ENCODE results near the gene COL21A1.

Gene COL21A1

DNA sequence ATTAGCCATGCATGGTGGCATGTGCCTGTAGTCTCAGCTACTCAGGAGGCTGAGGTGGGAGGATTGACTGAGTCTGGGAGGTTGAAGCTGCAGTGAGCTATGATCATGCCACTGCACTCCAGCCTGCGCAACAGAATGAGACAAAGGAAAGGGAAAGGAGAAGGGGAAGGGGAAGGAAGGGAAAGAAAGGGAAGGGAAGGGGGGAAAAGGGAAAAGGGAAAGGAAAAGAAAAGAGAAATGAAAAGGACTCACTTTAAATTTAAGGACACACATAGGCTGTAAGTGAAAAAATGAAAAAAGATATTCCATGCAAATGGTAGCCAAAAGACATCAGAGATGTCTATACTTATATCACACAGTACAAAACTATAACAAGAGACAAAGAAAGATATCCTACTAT, 74.2 kb downstream of the COL21A1 start:
- DNase-seq, result no peak

DNA sequence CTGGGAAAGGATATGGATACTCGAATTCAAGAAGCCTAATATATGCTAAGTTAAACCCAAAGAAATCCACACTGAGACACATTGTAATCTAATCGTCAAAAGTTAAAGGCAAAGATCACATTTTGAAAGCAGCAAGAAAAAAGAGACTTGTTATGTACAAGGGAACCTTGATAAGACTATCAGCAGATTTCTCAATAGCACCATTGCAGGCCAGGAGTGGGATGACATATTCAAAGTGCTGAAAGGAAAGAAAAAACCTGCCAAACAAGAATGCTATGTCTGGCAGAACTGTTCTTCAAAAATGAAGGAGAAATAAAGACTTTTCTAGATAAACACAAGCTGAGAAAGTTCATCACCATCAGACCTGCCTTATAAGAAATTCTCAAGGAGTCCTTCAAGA, 75.2 kb downstream of the COL21A1 start:
- DNase-seq, result no peak

DNA sequence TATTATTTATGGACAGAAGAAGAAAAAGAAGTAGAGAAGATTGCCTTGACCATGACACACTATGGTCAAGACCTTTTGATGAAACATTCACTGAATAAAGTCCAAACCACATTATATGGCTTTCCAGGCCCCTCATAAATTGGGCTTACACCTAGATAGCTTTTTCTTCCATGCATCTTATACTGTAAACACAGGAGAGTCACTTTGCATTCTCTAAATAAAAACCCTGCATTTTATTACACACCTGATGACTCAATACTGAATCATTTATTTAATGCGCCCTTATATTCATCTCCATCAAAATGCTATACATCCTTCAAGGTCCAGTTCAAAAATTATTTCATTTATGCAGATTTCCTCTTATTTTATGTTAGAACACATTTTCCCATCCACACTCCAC, 78.0 kb downstream of the COL21A1 start:
- DNase-seq, result no peak

DNA sequence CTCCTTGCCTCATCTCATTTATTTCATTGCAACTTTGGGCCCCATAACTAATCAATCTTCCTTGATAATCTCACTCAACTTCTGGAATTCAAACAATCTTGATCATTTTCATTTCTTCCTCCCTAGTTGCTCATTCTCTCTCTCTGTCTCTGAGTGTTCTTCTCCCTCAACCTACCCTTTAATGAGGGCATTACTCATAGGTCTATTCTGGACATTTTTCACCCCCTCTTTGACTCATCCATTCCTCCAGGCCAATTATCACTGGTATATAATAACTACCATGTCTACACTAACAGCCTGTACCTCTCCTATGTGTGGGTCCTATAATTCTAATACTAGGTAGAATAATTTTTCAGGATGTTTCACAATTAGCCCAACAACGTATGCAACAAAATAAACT, 78.8 kb downstream of the COL21A1 start:
- no peak for DNase-seq

DNA sequence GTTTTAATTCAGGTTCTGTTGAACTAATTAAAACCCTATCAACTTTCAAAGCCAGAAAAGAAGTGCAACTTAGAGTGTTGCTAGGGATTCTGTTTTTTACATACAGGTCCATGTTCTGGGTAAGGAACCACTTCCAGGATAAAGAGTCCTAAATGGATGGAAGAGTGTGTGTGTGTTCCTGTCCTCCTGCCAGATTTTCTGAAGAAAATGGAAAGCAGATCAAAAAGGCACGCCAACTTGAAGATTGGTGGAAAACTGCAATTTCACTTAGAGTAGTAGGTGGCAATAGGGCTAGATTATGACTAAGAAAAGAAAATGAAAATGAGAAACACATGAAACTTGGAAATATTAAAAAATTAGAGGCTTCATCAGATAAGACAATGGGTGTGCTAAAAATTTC, 85.3 kb downstream of the COL21A1 start:
- DNase-seq, result no peak

DNA sequence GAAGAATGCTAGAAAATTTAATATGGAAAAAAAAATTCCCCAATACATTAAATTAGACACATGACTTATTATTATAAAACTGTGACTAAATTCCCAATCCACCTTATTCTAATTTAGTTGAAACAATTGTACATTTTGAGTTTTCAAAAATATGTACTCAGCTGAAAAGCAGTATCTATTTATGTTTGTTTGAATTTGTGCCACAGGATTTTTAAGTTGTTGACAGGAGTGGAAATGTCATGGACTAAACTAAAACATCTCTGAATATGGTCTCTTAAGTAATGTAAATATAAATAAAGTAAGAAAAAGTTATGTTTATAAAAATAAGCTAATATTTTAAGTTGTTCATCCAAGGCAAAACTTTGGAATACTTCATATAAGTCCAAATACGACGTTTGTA, 86.9 kb downstream of the COL21A1 start:
- DNase-seq, result no peak

DNA sequence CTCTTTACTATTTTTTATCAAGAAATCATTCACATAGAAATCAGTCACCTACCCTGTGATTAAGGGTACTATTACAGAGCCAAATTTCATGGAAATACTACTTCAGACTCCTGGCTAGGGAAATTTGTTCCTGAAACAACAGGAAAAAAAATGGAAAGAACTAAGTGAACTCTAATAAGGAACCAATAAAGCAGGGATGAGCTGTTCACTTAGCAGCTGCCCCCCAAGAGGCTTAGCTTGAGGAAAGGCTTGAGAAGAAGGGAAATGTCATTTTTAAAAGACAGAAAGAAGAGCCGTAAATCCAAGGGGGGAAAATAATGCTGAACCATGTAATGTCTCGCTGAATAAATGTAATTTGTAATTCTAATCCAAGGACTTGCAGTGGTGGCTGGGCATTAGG, 88.8 kb downstream of the COL21A1 start:
- DNase-seq, result no peak

DNA sequence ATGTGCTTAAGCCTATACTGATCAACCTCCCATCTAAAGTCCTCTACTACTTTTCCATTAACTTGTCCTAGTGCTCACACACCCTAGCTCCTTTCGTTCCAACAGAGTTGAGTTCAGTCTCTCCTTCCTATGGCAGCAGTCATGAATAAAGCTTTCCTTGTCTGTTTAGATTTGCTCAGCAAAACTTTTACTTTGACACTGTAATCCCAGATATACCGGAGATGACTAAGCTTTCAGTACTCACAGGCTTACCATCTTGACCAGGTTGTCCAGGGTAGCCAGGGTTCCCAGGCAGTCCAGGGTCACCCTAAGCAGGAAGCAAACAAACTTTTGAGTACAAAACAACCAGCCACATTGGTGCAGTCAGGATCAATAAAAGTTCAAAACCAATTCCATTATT, 90.7 kb downstream of the COL21A1 start:
- no peak for DNase-seq

DNA sequence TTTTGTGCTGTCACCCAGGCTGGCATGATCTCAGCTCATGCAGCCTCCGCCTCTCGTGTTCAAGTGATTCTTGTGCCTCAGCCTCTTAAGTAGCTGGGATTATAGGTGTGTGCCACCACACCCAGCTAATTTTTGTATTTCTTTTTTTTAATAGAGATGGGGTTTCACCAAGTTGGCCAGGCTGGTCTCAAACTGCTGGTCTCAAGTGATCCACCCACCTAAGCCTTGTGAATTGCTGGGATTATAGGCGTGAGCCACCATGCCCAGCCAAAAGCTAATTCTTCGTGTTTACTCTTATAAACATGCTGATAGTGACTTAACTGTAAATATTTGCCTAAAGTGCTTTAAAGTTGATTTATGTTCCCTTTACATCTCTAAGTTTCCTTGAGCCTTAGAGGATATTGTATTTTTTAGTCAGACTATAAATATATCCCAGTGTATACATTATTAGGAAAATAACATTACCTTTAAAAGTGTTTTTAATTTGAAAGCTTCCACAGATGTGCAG, 91.7 kb downstream of the COL21A1 start:
- no peak for DNase-seq

DNA sequence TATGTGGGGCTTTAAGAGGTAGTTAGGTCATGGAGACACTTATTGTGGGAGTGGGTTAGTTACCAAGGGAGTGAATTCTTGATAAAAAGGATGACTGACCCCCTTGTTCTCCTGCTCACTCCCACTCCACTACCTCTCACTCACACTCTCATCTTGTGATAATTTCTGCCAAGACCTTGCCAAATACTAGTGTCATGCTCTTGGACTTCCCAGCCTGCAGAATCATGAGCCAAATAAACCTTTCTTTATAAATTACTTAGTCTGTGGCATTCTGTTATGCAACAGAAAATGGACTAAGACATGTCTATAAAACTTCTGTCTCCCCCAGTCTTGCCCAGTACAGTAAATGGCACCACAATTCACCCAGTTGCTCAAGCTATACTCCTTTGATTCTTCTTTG, 93.3 kb downstream of the COL21A1 start:
- no peak for DNase-seq

DNA sequence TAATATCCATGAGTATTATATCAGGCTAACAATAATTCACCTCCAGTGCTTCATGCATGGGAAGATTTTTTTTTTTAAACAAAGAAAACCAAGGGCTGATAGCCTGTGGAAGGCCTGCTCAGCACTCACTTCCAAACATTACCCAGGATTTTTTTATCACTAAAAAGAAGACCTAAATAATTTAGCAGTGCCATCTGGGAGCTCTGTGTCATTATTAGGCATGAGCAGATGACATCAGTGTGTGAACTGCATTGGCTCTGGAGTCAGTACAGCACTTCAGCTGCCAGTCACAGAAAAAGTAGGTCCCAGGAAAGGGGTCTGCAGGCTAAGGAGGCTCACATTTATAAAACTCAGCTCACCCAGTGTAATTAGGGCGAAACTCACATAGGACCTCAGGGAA, 94.8 kb downstream of the COL21A1 start:
- no peak for DNase-seq

DNA sequence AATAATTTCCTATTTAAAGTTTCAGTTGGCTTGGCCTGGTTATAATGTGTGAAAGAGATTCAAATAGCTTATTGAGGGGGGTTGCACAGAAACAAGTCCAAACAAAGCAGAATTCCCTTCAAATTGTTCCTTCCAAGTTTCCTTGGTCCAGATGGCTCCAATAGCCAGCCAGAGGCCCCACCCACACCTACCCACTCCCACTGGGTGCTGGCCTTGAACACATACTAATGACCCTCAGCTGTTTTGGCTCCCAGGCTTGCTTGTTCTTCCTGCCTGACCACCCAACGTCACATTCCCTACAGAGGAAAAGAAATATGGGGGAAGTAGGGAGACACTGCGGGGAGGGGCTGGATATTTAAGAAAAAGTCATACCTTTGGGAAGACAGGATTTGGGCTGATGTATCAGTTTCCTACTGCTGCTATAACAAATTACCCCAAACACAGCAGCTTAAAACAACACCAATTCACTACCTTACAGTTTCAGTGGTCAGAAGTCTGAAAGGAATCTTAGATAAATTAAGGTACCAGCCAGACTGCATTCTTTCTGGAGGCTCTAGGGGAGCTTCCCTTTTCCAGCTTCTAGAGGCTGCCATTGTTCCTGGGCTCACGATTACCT, 95.7 kb downstream of the COL21A1 start:
- no peak for DNase-seq

DNA sequence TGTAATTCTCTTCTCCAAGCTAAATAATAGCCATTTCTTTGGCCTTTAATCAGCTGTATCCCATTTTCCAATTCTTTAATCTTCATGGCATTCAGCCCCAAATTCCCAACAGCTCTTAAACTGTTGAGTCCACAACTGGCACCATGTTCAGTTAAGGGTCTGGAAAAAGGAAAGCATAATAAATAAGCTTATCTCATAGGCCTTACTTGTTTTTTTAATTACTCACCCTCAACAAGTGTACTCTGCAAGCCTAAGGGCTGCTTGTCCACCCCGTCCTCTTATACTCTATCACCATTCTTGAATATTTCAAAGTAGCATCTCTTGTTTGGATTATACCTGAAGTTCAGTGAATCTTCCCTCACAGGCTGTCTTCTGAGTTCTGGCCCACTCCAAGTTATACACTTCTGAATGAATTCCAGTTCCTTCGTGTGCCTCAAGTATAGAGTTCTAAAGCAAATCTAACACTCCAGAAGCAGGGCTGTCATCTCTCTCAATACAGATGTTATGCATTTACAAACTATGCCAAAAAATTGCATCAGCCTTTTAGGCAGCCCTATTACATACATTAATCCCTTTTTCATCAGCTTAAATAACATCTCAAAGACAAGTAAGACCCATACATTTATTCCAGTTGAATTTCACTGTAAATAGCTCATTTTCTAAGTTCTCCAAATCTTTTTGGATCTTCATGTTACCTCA, 98.7 kb downstream of the COL21A1 start:
- DNase-seq, result no peak

DNA sequence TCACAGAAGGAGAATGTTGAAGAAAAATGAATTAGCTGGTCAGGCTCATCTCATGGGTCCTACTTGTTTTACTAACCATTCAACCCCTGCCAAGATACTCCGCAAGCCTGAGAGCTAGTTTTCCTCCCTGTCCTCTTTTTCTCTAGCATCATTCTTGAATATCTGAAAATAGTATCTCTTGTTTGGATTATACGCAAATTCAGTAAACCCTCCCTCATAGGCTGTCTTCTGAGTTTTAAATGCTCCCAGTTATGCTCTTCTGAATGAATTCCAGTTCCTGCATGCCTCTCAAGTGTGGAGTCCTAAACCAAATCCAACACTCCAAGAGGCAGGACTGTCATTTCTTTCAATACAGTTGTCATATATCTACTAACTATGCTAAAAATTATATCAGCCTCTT, 99.6 kb downstream of the COL21A1 start:
- DNase-seq, result no peak

DNA sequence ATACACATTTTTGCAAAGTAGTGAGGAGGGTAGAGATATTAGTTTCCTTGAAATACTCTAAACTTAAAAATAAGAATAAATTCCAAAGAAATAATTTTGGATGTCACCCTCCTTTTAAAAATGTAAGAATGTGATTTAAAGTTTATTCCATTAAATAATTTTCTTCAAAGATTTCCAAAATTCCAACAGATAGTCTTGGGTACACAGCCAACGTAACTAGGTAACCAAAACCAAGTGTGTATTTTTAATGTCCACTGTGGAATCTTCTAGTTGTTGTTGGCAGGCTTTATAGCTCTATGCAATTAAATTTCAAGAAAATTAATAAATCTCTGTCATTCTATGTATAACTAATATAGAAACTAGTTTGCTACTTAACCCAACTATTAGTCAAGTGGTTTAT, 101.3 kb downstream of the COL21A1 start:
- DNase-seq, result no peak

DNA sequence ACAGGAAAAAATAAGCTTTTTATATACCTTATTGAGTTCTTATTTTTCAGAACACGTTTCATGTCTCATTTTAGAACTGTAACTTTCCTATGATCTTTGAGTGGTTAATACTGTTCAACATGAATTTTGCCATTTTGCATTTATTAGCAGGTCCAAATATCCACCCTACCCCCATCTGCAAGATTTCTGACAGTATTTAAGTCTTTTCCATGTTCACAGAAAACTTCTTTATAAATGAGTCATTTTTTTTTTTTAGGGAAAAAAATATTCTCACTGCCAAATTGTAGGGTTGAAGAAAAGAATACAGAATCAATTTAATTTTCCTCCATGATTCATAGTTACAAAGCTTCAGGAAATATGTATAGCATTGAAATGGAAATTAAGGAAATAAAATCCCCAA, 101.8 kb downstream of the COL21A1 start:
- DNase-seq, result no peak

DNA sequence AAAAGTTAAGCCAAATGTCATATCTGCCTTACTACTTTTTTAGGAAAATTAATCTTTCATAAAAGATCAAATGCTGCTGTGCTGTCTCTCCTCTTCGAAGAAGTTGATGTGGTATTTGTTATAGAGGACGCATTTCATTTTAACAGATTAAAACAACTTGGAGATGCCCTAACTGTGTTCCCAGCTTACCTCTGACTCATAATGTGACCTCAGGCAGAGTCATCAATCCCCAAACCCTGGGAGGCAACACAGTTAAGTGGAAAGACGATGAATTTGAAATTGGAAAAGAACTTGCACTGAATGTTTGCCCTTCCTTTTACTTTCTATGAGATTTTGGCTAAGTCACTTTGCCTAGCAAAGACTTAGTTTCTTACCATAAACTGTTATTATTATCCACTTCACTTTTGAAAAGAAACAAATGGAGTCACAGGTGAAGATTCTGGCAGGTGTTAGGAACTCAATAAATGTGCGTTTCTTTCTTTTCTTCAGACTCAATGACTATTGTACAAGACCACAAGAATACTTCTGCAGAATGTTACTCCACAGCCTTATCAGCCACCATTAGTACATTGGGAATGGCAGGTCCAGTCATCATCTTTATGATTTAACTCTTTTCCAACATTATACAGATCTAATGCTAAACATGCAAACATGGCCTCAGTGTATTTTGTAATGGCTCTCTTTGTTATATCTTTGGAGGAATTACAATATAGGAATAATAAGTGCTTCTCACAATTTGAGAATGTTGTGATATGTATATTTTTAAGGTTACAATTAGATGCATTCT, 102.6 kb downstream of the COL21A1 start:
- no peak for DNase-seq

DNA sequence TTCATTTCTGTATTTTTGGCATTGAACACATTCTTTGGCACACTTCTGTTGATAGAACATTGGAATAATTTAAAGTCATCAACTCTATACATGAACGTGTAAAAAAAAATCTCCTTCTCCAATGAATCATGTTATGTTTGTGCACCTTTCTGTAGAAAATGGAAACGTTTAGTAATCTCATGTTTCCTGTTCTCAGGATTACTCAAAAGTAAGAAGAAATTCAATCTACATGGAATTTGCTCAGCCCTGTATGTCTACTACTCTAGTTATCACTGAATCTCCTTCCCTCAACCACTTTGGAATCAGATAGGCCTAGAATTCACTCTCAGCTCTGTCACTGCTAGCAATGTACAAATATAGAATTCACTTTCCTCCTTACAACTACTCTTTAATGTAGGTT, 103.6 kb downstream of the COL21A1 start:
- no peak for DNase-seq

DNA sequence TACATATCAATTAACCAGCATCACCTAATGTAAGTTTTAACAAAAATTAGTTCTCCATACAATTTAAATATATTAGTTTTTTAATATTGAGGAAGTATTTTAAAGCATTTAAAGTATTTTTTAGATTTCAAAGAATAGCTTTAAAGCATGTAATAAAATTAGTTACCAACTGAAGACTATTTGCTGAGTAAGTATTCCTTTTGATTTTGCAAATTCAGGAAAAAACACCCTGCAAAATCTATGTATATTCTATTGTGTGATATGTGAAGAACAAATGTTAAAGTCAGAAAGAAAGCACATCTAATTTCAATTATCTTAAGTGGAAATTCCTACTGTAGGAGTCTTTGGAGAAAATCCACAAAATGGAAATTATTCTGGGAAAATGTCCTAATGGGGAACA, 107.3 kb downstream of the COL21A1 start:
- no peak for DNase-seq

DNA sequence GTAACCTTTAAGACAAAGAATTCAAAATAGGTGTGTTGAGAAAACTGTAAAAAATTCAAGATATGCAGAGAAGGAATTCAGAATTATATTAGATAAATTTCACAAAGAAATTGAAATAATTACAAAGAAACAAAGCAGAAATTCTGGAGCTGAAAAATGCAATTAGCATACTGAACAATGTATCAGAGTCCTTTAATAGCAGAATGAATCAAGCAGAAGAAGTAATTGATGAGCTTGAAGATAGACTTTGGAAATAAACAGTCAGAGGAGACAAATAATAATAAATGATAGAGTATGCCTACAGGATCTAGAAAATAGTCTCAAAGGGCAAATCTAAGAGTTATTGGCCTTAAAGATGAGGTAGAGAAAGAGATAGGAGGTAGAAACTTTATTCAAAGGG, 131.7 kb downstream of the COL21A1 start:
- no peak for DNase-seq

DNA sequence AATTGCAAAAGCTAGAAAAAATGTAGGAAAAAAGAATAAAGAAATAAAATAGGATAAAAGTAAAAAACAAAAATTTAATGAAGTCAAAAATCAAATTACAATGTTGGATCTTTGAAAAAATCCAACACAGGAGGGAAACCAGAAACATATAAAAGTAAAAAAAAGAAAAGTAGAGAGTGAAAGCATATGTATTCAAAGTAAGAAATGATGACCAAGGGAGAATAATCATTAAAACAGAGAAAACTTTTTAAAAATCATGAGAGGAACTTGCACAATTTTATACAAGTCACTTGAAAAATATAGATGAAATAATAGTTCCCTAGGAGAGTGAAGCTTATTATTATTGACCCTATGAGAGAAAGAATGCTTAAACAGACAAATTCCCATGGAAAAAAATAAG, 138.2 kb downstream of the COL21A1 start:
- DNase-seq, result no peak

DNA sequence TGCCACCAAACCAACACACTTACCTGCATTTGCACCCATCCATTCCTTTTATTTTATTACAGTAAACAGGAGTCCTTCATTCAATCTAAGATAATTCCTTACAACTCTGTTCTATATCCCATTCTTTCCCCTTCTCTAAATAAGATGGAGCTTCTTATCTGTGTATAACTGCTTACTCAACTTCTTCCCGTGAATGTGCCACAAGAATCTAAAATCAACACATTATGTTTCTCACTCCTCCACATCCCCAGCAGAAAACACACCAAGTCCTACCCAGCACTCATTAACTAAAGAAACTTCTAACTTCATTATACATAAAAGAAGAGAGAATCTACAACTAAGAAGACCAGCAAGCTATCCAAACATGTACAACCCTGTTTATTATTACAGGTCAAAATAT, 141.1 kb downstream of the COL21A1 start:
- DNase-seq, result no peak

DNA sequence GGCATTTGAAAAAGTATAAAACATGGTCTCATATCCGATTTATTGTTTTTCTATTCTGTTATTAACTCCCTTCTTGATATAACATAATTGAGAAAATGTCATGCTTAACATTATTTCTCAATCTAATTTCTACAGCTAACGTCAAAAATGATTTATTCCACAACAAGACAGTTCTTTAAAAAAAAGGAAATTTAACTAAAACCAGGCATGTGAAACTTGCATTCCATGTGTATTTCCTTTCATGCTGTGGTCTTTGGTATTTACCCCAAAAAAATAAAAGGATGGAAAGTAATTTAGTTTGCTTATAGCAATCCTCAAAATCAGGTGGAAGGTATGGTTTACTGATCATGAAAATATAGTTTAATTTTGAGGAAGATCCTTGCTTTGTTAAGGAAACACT, 142.8 kb downstream of the COL21A1 start:
- DNase-seq, result no peak

DNA sequence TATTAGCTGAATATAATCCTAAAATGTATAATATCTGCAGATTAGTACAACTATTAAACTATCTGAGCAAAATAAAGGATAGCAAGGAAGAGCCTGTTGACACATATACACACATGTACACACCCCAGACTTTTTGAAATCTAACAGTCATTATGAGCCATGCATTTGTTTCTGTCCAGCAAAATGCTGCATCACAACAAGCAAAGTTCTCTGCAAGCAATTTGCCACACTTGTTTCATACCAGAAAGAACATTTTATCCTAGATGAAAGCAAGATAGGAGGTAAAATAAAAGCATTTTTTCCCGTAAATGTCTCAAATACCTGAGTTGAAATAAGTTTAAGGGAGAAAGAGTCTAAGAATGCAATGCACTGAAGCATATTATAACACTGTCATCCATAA, 145.2 kb downstream of the COL21A1 start:
- DNase-seq, result no peak

All from NCI-H2081 treated with DMSO at 0.1 percent for 48 hours (cell line).